HepG2 (cell line): ENCODE measurements around the gene GNAS-AS1. TPM values are rescaled to one million over a fixed set of nuclear protein-coding genes. Genes with fewer than 3 reads are reported as not detected.

Experiments used
- ATAC-seq: fragments of 200-7000 bp; cut with Tn5 transposase; 3 replicates; pipeline ENCODE4 v1.9.1; 2020; ENCODE audit warnings: mild to moderate bottlenecking, moderate library complexity
- BruUV-seq: library from RNA; stranded (reverse); fragments of 400-500 nt; replicated peaks from 2 replicates; lab custom pipeline; 2021; lab: Mats Ljungman, UMichigan
- CTCF ChIA-PET: fragments of 300-600 bp; formaldehyde crosslinking; extraction: SDS; loops from one replicate; lab custom pipeline; 2021; ENCODE audit warnings: low total read pairs, inconsistent platforms, low intra/inter-chr PET ratio; lab: Yijun Ruan, JAX
- POLR2A ChIA-PET: fragments of 350-600 bp; sonication (Branson Sonifier 250); formaldehyde crosslinking; loops from one replicate; lab custom pipeline; 2020; ENCODE audit warnings: antibody characterized with exemption, inconsistent platforms; lab: Yijun Ruan, JAX
- DNase-seq: peaks from one replicate; pipeline ENCODE4 v3.0.0-alpha.2; 2015; ENCODE audit warnings: low spot score
- FAIRE-seq: peaks from 3 replicates; lab custom pipeline; 2011; peaks lifted over from hg19 to GRCh38; lab: Jason Lieb, UNC
- H2AFZ ChIP-seq: one replicate; pipeline ENCODE4 v1.6.1; 2011; ENCODE audit warnings: low read length, inconsistent platforms
- H3K27ac ChIP-seq: fragments of 300-600 bp; 3 replicates; pipeline ENCODE4 v1.8.0; 2011; ENCODE audit warnings: mixed run types, mild to moderate bottlenecking, mixed read lengths, low read length, inconsistent platforms; ENCODE audit not compliant: insufficient read depth; ENCODE audit errors: extremely low read length
- H3K27me3 ChIP-seq, 2 experiments: fragments of 200-600 bp in 1 of 2; 2 replicates in 1 of 2; 3 replicates in 1 of 2; pipeline versions ENCODE4 v1.6.0 to v1.8.0; 2011; ENCODE audit warnings: low read length in 2 of 2, mild to moderate bottlenecking in 2 of 2, moderate library complexity in 2 of 2, inconsistent platforms in 1 of 2; ENCODE audit not compliant: insufficient read depth in 2 of 2, control insufficient read depth in 1 of 2
- H3K36me3 ChIP-seq, 2 experiments: fragments of 200-600 bp in 1 of 2; replicated peaks in 1 of 2; 2 replicates in 1 of 2; 3 replicates in 1 of 2; pipeline versions ENCODE4 v1.5.1 to v1.8.0; 2011; ENCODE audit warnings: low read length in 2 of 2, inconsistent platforms in 1 of 2; ENCODE audit not compliant: insufficient read depth in 2 of 2, control insufficient read depth in 1 of 2
- H3K4me1 ChIP-seq: 2 replicates; pipeline ENCODE4 v1.5.1; 2012; ENCODE audit warnings: low read length, inconsistent platforms; ENCODE audit not compliant: insufficient read depth
- H3K4me2 ChIP-seq: 2 replicates; pipeline ENCODE4 v1.6.0; 2011; ENCODE audit warnings: low read depth, low read length, inconsistent platforms
- H3K4me3 ChIP-seq, 3 experiments: fragments of 200-600 bp in 1 of 3; sonication (generic), shearing (Covaris generic) in 1 of 3; replicated peaks in 1 of 3; 2 replicates each; pipeline ENCODE4 v1.5.1; 2011 to 2016; ENCODE audit warnings: low read length in 3 of 3, inconsistent platforms in 2 of 3, low read depth in 2 of 3, mild to moderate bottlenecking in 2 of 3, control low read depth in 1 of 3, mixed read lengths in 1 of 3; ENCODE audit not compliant: insufficient read depth in 1 of 3
- H3K79me2 ChIP-seq: one replicate; pipeline ENCODE4 v1.6.1; 2011; ENCODE audit warnings: low read length, inconsistent platforms; ENCODE audit not compliant: insufficient read depth
- H3K9ac ChIP-seq: 2 replicates; pipeline ENCODE4 v1.6.0; 2011; ENCODE audit warnings: mild to moderate bottlenecking, low read depth, low read length, inconsistent platforms; ENCODE audit not compliant: insufficient read depth
- H3K9me3 ChIP-seq: 2 replicates; pipeline ENCODE4 v1.5.1; 2012; ENCODE audit warnings: mild to moderate bottlenecking, low read length
- H4K20me1 ChIP-seq: 2 replicates; pipeline ENCODE4 v1.6.0; 2011; ENCODE audit warnings: inconsistent platforms, mild to moderate bottlenecking, low read length, moderate library complexity; ENCODE audit not compliant: insufficient read depth
- ADNP ChIP-seq: sonication (generic); formaldehyde crosslinking; IDR thresholded peaks from 2 replicates; pipeline ENCODE4 v1.4.0; 2020; ENCODE audit warnings: missing genetic modification reagents
- DRAP1 ChIP-seq: IDR thresholded peaks from 2 replicates; pipeline ENCODE4 v1.6.1; 2016; ENCODE audit warnings: missing genetic modification reagents, missing compliant biosample characterization
- GATA4 ChIP-seq: sonication (generic); IDR thresholded peaks from 2 replicates; pipeline ENCODE4 v1.6.1; 2016; ENCODE audit warnings: antibody characterized with exemption, low read depth, borderline replicate concordance
- GPN1 ChIP-seq: sonication (generic); formaldehyde crosslinking; IDR thresholded peaks from 2 replicates; pipeline ENCODE4 v1.5.1; 2020; ENCODE audit warnings: missing genetic modification reagents, borderline replicate concordance
- HDAC2 ChIP-seq: sonication (generic); formaldehyde crosslinking; IDR thresholded peaks from 2 replicates; pipeline ENCODE4 v1.4.0; 2020; ENCODE audit warnings: missing genetic modification reagents
- HOXA9 ChIP-seq: sonication (generic); formaldehyde crosslinking; IDR thresholded peaks from 2 replicates; pipeline ENCODE4 v1.8.1; 2022; ENCODE audit warnings: missing genetic modification reagents, mild to moderate bottlenecking, moderate library complexity, borderline replicate concordance
- MAFG ChIP-seq: sonication (generic); formaldehyde crosslinking; IDR thresholded peaks from 2 replicates; pipeline ENCODE4 v1.5.1; 2020; ENCODE audit warnings: mild to moderate bottlenecking, missing genetic modification reagents
- NFYB ChIP-seq: sonication (generic); formaldehyde crosslinking; IDR thresholded peaks from 2 replicates; pipeline ENCODE4 v1.4.0; 2020; ENCODE audit warnings: missing genetic modification reagents
- NR3C1 ChIP-seq: sonication (generic); formaldehyde crosslinking; IDR thresholded peaks from 2 replicates; pipeline ENCODE4 v1.4.0; 2020; ENCODE audit warnings: missing genetic modification reagents
- PRDM4 ChIP-seq: sonication (generic); formaldehyde crosslinking; IDR thresholded peaks from 2 replicates; pipeline ENCODE4 v1.9.0; 2021; ENCODE audit warnings: missing genetic modification reagents, borderline replicate concordance
- TBX3 ChIP-seq: fragments of 450-650 bp; IDR thresholded peaks from 2 replicates; pipeline ENCODE4 v1.6.1; 2017; ENCODE audit warnings: antibody characterized with exemption, mild to moderate bottlenecking, inconsistent platforms, borderline replicate concordance
- ZBTB44 ChIP-seq: sonication (generic); formaldehyde crosslinking; IDR thresholded peaks from 2 replicates; pipeline ENCODE4 v1.4.0; 2020; ENCODE audit warnings: missing genetic modification reagents
- ZNF569 ChIP-seq: sonication (generic); formaldehyde crosslinking; IDR thresholded peaks from 2 replicates; pipeline ENCODE4 v1.5.0; 2020; ENCODE audit warnings: mild to moderate bottlenecking, missing genetic modification reagents, moderate library complexity, borderline replicate concordance
- ZNF746 ChIP-seq: sonication (generic); formaldehyde crosslinking; IDR thresholded peaks from 2 replicates; pipeline ENCODE4 v1.8.0; 2022; ENCODE audit warnings: mild to moderate bottlenecking, missing genetic modification reagents
- whole genome bisulfite sequencing: methylation state at CpG from one replicate; pipeline ENCODE4 v1.1.6; 2017; ENCODE audit warnings: low lambda C conversion rate; 5-methylcytosine and 5-hydroxymethylcytosine counted together
- in situ Hi-C: cut with HindIII; loops from 2 replicates; pipeline ENCODE4 v1.10.0; 2017; ENCODE audit warnings: low pct_unique_long_range_greater_than_20kb; ENCODE audit not compliant: extremely low pct_ligation_motif_present
- intact Hi-C: fragments of 100-400 bp; cut with micrococcal nuclease; formaldehyde crosslinking; loops from one replicate; pipeline ENCODE4 v1.10.0; 2022; ENCODE audit not compliant: unreplicated experiment
- polyA plus RNA-seq, 8 experiments: library from polyadenylated mRNA; depleted of rRNA in 3 of 8; stranded (reverse) in 7 of 8; unstranded in 1 of 8; fragments of >200 nt; fragmentation: Illumina TruSeq in 4 of 8; extraction: Trizol in 4 of 8; gene quantifications; 2 replicates each; pipeline versions ENCODE4 v1.2.1 to v1.2.3, GENCODE V29; 2011 to 2016; ENCODE audit warnings: low read depth in 4 of 8, missing spikeins in 1 of 8, mixed read lengths in 1 of 8; ENCODE audit not compliant: insufficient read depth in 1 of 8
- total RNA-seq, 5 experiments: library from RNA; depleted of rRNA; stranded (reverse); fragments of >200 nt; fragmentation: Illumina TruSeq; extraction: Trizol; gene quantifications; 2 replicates each; pipeline ENCODE4 v1.2.3, GENCODE V29; 2016; ENCODE audit warnings: low read depth in 1 of 5

Gene GNAS-AS1
- total and polyA plus RNA-seq, 2 of the 13 experiments (the other 11 are each of a cell fraction or from before 2014, with no cell fraction given), result not detected

DNA sequence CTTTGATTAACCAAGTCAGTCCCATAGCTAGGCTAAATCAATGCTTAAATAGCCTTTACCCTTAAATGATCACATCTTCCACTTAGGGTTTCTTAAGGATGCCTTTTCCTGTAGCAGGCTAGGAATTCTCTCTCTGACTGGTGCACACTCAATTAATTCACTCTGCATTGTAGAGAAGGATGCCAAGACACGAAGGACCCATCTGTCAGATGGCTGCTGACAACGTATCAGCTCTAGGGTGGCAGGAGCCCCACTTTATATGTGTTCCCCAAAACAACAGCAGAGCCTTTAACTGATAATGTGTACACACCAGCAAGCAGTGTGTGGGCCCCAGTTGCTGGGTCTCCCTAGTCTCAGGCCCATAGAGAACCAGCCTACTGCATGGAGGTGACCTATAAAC, 15.1 kb upstream of the GNAS-AS1 start:
- peaks cover 0 to 14% of the 10 kb centered on the region in 2 experiments; a peak in 3 of 5 replicates for H3K27me3 ChIP-seq
- H3K27ac ChIP-seq, result no peak overlapping the region
- ChIA-PET POLR2A (no interaction called here), CTCF (no interaction called here)
- ATAC-seq (no peak), DNase-seq (no peak), FAIRE-seq (no peak)
- no peak overlapping the region for H3K9ac ChIP-seq
- no peaks in the 10 kb centered on the region for H3K79me2 ChIP-seq
- H3K9me3 ChIP-seq, result no peaks in the 10 kb centered on the region
- no peak overlapping the region for H2AFZ ChIP-seq
- TF ChIP-seq ZNF746 (CRISPR knock-in tag) (no peak), NFYB (CRISPR knock-in tag) (no peak), PRDM4 (CRISPR knock-in tag) (no peak), GPN1 (no peak), NR3C1 (CRISPR knock-in tag) (no peak), HDAC2 (CRISPR knock-in tag) (no peak), ADNP (CRISPR knock-in tag) (no peak), HOXA9 (CRISPR knock-in tag) (no peak), GATA4 (no peak), ZNF569 (CRISPR knock-in tag) (no peak), DRAP1 (CRISPR knock-in tag) (no peak), ZBTB44 (no peak), MAFG (CRISPR knock-in tag) (no peak), TBX3 (no peak)
- no peaks in the 10 kb centered on the region for H4K20me1 ChIP-seq
- H3K4me2 ChIP-seq, result no peak overlapping the region
- in situ Hi-C loops, result loop anchor here (5.0 kb wide), 1 partner anchor 631 kb away; no protein-coding TSS in a partner anchor
- H3K4me1 ChIP-seq, result peaks cover 9% of the 10 kb centered on the region; the same call in 1 of the 2 replicates
- no peak overlapping the region for H3K4me3 ChIP-seq
- no peaks in the 10 kb centered on the region for H3K36me3 ChIP-seq
- BruUV-seq, result no TSS peak
- 0% methylated on average over 2 of the region's 2 CpGs for WGBS
- intact Hi-C loops, result no loop called here
